PC-3 (cell line): ENCODE results near the gene USH1C.

Experiments used
- EZH2 ChIP-seq: fragments of 300-600 bp; sonication (generic); IDR thresholded peaks from one replicate; pipeline ENCODE4 v1.6.1; 2017; ENCODE audit warnings: antibody characterized with exemption, mild to moderate bottlenecking, low read length; ENCODE audit not compliant: unreplicated experiment
- EZH2phosphoT487 ChIP-seq: fragments of 300-600 bp; sonication (generic); IDR thresholded peaks from 2 replicates; pipeline ENCODE4 v1.6.1; 2018; ENCODE audit warnings: mild to moderate bottlenecking, antibody characterized with exemption, low read length, borderline replicate concordance
- TF ChIP-seq, protein P1 (sequence below): fragments of 300-600 bp; sonication (generic); conservative IDR thresholded peaks from 2 replicates; pipeline ENCODE4 v1.5.1; 2017; ENCODE audit warnings: antibody characterized with exemption, low read depth, mild to moderate bottlenecking, low read length

DNA sequence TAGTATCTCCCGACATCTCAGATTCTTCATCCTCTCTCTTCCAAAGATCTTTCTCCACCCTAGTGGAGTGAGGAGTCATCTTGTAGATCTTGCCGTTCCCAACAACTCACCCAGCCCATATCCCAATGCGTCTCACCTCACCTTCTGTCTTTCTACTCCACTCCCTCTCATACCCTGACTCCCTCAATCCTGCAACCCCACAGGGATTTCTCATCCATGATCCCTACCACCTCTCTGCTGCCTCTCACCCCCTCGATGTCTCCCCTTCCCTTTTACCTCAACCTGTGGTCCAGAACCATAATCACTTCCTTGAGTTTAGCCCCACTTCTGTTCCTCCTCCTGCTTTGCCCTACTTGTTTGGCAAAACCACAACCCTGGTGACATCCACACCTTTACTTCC is 44.5 kb upstream of the USH1C start:
- no peak for TF ChIP-seq EZH2phosphoT487
- TF ChIP-seq, protein P1, sequence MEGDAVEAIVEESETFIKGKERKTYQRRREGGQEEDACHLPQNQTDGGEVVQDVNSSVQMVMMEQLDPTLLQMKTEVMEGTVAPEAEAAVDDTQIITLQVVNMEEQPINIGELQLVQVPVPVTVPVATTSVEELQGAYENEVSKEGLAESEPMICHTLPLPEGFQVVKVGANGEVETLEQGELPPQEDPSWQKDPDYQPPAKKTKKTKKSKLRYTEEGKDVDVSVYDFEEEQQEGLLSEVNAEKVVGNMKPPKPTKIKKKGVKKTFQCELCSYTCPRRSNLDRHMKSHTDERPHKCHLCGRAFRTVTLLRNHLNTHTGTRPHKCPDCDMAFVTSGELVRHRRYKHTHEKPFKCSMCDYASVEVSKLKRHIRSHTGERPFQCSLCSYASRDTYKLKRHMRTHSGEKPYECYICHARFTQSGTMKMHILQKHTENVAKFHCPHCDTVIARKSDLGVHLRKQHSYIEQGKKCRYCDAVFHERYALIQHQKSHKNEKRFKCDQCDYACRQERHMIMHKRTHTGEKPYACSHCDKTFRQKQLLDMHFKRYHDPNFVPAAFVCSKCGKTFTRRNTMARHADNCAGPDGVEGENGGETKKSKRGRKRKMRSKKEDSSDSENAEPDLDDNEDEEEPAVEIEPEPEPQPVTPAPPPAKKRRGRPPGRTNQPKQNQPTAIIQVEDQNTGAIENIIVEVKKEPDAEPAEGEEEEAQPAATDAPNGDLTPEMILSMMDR: no peak
- TF ChIP-seq EZH2: no peak
